GM23248 (cell line): ENCODE data around the gene MEGF9.

Experiments
- EZH2 ChIP-seq: fragments of 200-600 bp; sonication (generic); IDR thresholded peaks from 2 replicates; pipeline ENCODE4 v1.6.1; 2018; ENCODE audit warnings: antibody characterized with exemption, mild to moderate bottlenecking; ENCODE audit not compliant: insufficient read depth, poor library complexity, severe bottlenecking
- EZH2phosphoT487 ChIP-seq: fragments of 200-600 bp; sonication (generic); IDR thresholded peaks from 2 replicates; pipeline ENCODE4 v1.6.1; 2018; ENCODE audit warnings: antibody characterized with exemption, moderate library complexity, mild to moderate bottlenecking, low read depth; ENCODE audit not compliant: insufficient read depth

DNA sequence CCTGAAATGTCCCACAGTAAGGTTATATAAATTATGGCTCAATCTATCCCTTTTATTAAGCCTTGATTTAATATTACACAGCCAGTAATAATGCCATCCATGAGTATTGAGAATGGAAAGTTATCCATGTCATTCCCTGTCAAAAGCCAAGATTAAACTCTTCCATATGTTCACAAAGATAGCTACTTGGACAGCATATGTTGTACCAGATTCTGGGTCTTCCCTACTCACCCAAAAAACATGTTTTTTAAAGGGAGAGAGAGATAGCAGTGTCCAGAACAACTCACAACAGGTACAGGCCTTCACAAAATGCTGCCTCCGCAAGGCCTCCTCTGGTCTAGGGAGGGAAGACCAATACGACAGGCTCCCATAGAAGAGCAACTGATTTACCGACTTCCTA is 149.7 kb downstream of the MEGF9 start:
- TF ChIP-seq EZH2 (no peak), EZH2phosphoT487 (no peak)
